Trophoblast cell (in vitro differentiated cells and primary cell): ENCODE data around the gene CRYBA4.

ENCODE experiments used
- DNase-seq, 2 donors: peaks; one replicate each; pipeline ENCODE4 v3.0.0-alpha.2; 2016
- H2AFZ ChIP-seq: 2 replicates; pipeline ENCODE4 v1.6.1; 2013; ENCODE audit warnings: low read length, moderate library complexity, mild to moderate bottlenecking; ENCODE audit not compliant: insufficient read depth, poor library complexity
- H2AK5ac ChIP-seq: 2 replicates; pipeline ENCODE4 v1.6.1; 2013; ENCODE audit warnings: mild to moderate bottlenecking, low read length
- H2BK120ac ChIP-seq: 2 replicates; pipeline ENCODE4 v1.6.1; 2013; ENCODE audit warnings: low read length, mild to moderate bottlenecking, moderate library complexity; ENCODE audit not compliant: insufficient read depth, poor library complexity
- H2BK12ac ChIP-seq: 2 replicates; pipeline ENCODE4 v1.6.1; 2013; ENCODE audit warnings: mild to moderate bottlenecking, low read length, moderate library complexity
- H2BK5ac ChIP-seq: 2 replicates; pipeline ENCODE4 v1.6.1; 2013; ENCODE audit warnings: low read length, low read depth, moderate library complexity, mild to moderate bottlenecking; ENCODE audit not compliant: poor library complexity
- H3K14ac ChIP-seq: 2 replicates; pipeline ENCODE4 v1.6.1; 2013; ENCODE audit warnings: mild to moderate bottlenecking, low read length
- H3K18ac ChIP-seq: 2 replicates; pipeline ENCODE4 v1.6.1; 2013; ENCODE audit warnings: mild to moderate bottlenecking, low read length
- H3K23ac ChIP-seq: 2 replicates; pipeline ENCODE4 v1.6.1; 2013; ENCODE audit warnings: low read length
- H3K27ac ChIP-seq: 2 replicates; pipeline ENCODE4 v1.5.1; 2013; ENCODE audit warnings: low read depth, mild to moderate bottlenecking, inconsistent platforms, low read length, moderate library complexity
- H3K27me3 ChIP-seq: 2 replicates; pipeline ENCODE4 v1.6.1; 2013; ENCODE audit warnings: inconsistent platforms, mild to moderate bottlenecking, low read length, moderate library complexity; ENCODE audit not compliant: insufficient read depth
- H3K36me3 ChIP-seq, 2 experiments: 1 replicate in 1 of 2; 2 replicates in 1 of 2; pipeline ENCODE4 v1.6.1; 2013; ENCODE audit warnings: low read length in 2 of 2, mild to moderate bottlenecking in 2 of 2, moderate library complexity in 1 of 2; ENCODE audit not compliant: insufficient read depth in 2 of 2, control insufficient read depth in 1 of 2
- H3K4ac ChIP-seq: 2 replicates; pipeline ENCODE4 v1.6.1; 2013; ENCODE audit warnings: low read depth, mild to moderate bottlenecking, low read length, moderate library complexity
- H3K4me1 ChIP-seq, 2 experiments: 1 replicate in 1 of 2; 2 replicates in 1 of 2; pipeline ENCODE4 v1.6.1; 2013; ENCODE audit warnings: low read length in 2 of 2, mild to moderate bottlenecking in 2 of 2, moderate library complexity in 1 of 2; ENCODE audit not compliant: insufficient read depth in 2 of 2, control insufficient read depth in 1 of 2
- H3K4me2 ChIP-seq: 2 replicates; pipeline ENCODE4 v1.6.1; 2013; ENCODE audit warnings: inconsistent platforms, mild to moderate bottlenecking, low read length, moderate library complexity
- H3K4me3 ChIP-seq: 2 replicates; pipeline ENCODE4 v1.5.1; 2013; ENCODE audit warnings: mild to moderate bottlenecking, low read depth, low read length, inconsistent platforms
- H3K79me1 ChIP-seq: one replicate; pipeline ENCODE4 v1.6.1; 2013; ENCODE audit warnings: low read length
- H3K79me2 ChIP-seq: 2 replicates; pipeline ENCODE4 v1.6.1; 2013; ENCODE audit warnings: low read length, mild to moderate bottlenecking; ENCODE audit not compliant: control insufficient read depth, insufficient read depth, poor library complexity
- H3K9ac ChIP-seq: 2 replicates; pipeline ENCODE4 v1.6.1; 2013; ENCODE audit warnings: mild to moderate bottlenecking, low read length
- H3K9me3 ChIP-seq: 2 replicates; pipeline ENCODE4 v1.6.1; 2013; ENCODE audit warnings: low read depth, mild to moderate bottlenecking, control low read depth, inconsistent platforms, low read length; ENCODE audit not compliant: insufficient read depth
- H4K12ac ChIP-seq: 2 replicates; pipeline ENCODE4 v1.6.1; 2013; ENCODE audit warnings: low read depth, mild to moderate bottlenecking, low read length, moderate library complexity
- H4K8ac ChIP-seq: 2 replicates; pipeline ENCODE4 v1.6.1; 2013; ENCODE audit warnings: low read depth, mild to moderate bottlenecking, low read length, moderate library complexity
- H4K91ac ChIP-seq: one replicate; pipeline ENCODE4 v1.6.1; 2013; ENCODE audit warnings: low read depth, mild to moderate bottlenecking, low read length, moderate library complexity
- WGBS: extraction: QIAGEN DNeasy Blood & Tissue Kit; methylation state at CpG from one replicate; pipeline ENCODE4 v1.1.7; 2013; ENCODE audit warnings: missing lambda C conversion rate; ENCODE audit not compliant: insufficient read length, insufficient coverage; ENCODE audit errors: extremely low coverage; 5-methylcytosine and 5-hydroxymethylcytosine counted together

Gene CRYBA4

GRCh38 chr22:26577081-26577480, 44.7 kb upstream of the CRYBA4 start:
- no peak overlapping the region for H3K14ac ChIP-seq

GRCh38 chr22:26579331-26579886, 42.4 kb upstream of the CRYBA4 start:
- no peak overlapping the region for H3K23ac ChIP-seq
- H4K8ac ChIP-seq: no peak overlapping the region
- no peak overlapping the region for H3K4ac ChIP-seq
- H3K27ac ChIP-seq: no peak overlapping the region
- no peak for DNase-seq
- H3K79me1 ChIP-seq: no peaks in the 10 kb centered on the region
- no CpG with 5 or more reads among the region's 10 CpGs for WGBS
- H2BK5ac ChIP-seq: no peak overlapping the region
- H3K4me2 ChIP-seq: no peak overlapping the region
- H2AK5ac ChIP-seq: no peak overlapping the region
- peak overlapping the region; percentile 39 for H3K18ac ChIP-seq
- no peak overlapping the region for H3K9ac ChIP-seq
- H3K4me1 ChIP-seq: peaks cover 0 to 2% of the 10 kb centered on the region in 2 experiments
- H2BK12ac ChIP-seq: no peak overlapping the region
- H3K36me3 ChIP-seq: peaks cover 2 to 15% of the 10 kb centered on the region in 2 experiments
- H3K9me3 ChIP-seq: no peaks in the 10 kb centered on the region
- H4K12ac ChIP-seq: peak overlapping the region; percentile 18
- no peak overlapping the region for H2AFZ ChIP-seq
- no peak overlapping the region for H3K14ac ChIP-seq
- no peaks in the 10 kb centered on the region for H3K27me3 ChIP-seq
- no peak overlapping the region for H4K91ac ChIP-seq
- no peak overlapping the region for H3K4me3 ChIP-seq
- H3K79me2 ChIP-seq: no peaks in the 10 kb centered on the region
- H2BK120ac ChIP-seq: no peak overlapping the region

More at GRCh38 chr22:26577081-26577480, 44.7 kb upstream of the CRYBA4 start:
- no peak overlapping the region for H2AK5ac ChIP-seq
- H3K18ac ChIP-seq: no peak overlapping the region
- peaks cover 0 to 2% of the 10 kb centered on the region in 2 experiments for H3K4me1 ChIP-seq
- H3K27me3 ChIP-seq: no peaks in the 10 kb centered on the region
- H3K36me3 ChIP-seq: peaks cover 0 to 9% of the 10 kb centered on the region in 2 experiments
- H2BK12ac ChIP-seq: no peak overlapping the region
- H4K8ac ChIP-seq: no peak overlapping the region
- no peak overlapping the region for H2BK120ac ChIP-seq
- H3K9me3 ChIP-seq: no peaks in the 10 kb centered on the region
- no peak overlapping the region for H3K23ac ChIP-seq
- H2BK5ac ChIP-seq: no peak overlapping the region
- no peak overlapping the region for H3K9ac ChIP-seq
- no peak overlapping the region for H2AFZ ChIP-seq
- H3K4me2 ChIP-seq: no peak overlapping the region
- no peak overlapping the region for H4K91ac ChIP-seq
- H4K12ac ChIP-seq: no peak overlapping the region
- no peaks in the 10 kb centered on the region for H3K79me1 ChIP-seq
- no CpG with 5 or more reads among the region's 7 CpGs for WGBS
- H3K4me3 ChIP-seq: no peak overlapping the region
- no peaks in the 10 kb centered on the region for H3K79me2 ChIP-seq
- no peak overlapping the region for H3K27ac ChIP-seq
- peak; percentile 65 to 76 for DNase-seq
- H3K4ac ChIP-seq: no peak overlapping the region

GRCh38 chr22:26580240-26580962, 41.4 kb upstream of the CRYBA4 start:
- Histone ChIP-seq H3K4me3 (no peak overlapping the region), H3K18ac (peak overlapping the region; percentile 72), H3K4me2 (no peak overlapping the region), H4K8ac (no peak overlapping the region), H3K36me3 (peaks cover 2 to 15% of the 10 kb centered on the region in 2 experiments), H3K14ac (no peak overlapping the region), H3K4me1 (peaks cover 0 to 2% of the 10 kb centered on the region in 2 experiments), H3K27me3 (no peaks in the 10 kb centered on the region), H4K91ac (no peak overlapping the region), H3K79me2 (no peaks in the 10 kb centered on the region), H2BK12ac (no peak overlapping the region), H2BK5ac (no peak overlapping the region), H3K4ac (no peak overlapping the region), H3K23ac (no peak overlapping the region), H2BK120ac (no peak overlapping the region), H3K9me3 (no peaks in the 10 kb centered on the region), H3K27ac (no peak overlapping the region), H2AFZ (no peak overlapping the region), H4K12ac (no peak overlapping the region), H3K79me1 (no peaks in the 10 kb centered on the region), H3K9ac (no peak overlapping the region), H2AK5ac (no peak overlapping the region)
- no peak for DNase-seq
- no CpG with 5 or more reads among the region's 13 CpGs for WGBS

- Histone ChIP-seq H3K4me1 (peaks cover 0 to 2% of the 10 kb centered on the region in 2 experiments), H2BK120ac (no peak overlapping the region), H2BK5ac (no peak overlapping the region), H3K79me2 (no peaks in the 10 kb centered on the region), H3K4ac (no peak overlapping the region), H2BK12ac (no peak overlapping the region), H3K27me3 (no peaks in the 10 kb centered on the region), H3K79me1 (no peaks in the 10 kb centered on the region), H2AK5ac (no peak overlapping the region), H3K27ac (no peak overlapping the region), H3K36me3 (peaks cover 2 to 15% of the 10 kb centered on the region in 2 experiments), H4K8ac (no peak overlapping the region), H3K4me2 (no peak overlapping the region), H2AFZ (no peak overlapping the region), H4K12ac (no peak overlapping the region), H3K23ac (peak overlapping the region; percentile 2), H3K4me3 (no peak overlapping the region), H3K9ac (no peak overlapping the region), H4K91ac (no peak overlapping the region), H3K14ac (no peak overlapping the region), H3K18ac (no peak overlapping the region), H3K9me3 (no peaks in the 10 kb centered on the region)
- no CpG with 5 or more reads among the region's 1 CpG for WGBS
- DNase-seq: no peak
These were observed 40.7 kb upstream of the CRYBA4 start for GRCh38 chr22:26581026-26581425.
